SK-N-SH treated with all-trans-retinoic acid at 6 μM for 48 hours (cell line): ENCODE results near the gene FARSB.

Experiments
- ARNTL ChIP-seq: fragments of 450-650 bp; formaldehyde crosslinking; IDR thresholded peaks from 2 replicates; pipeline ENCODE4 v1.5.0; 2020; ENCODE audit warnings: low read depth, mild to moderate bottlenecking, moderate library complexity, borderline replicate concordance
- CSDC2 ChIP-seq: fragments of 250-450 bp; sonication (Bioruptor Pico); IDR thresholded peaks from 2 replicates; pipeline ENCODE4 v1.5.0; 2020; ENCODE audit warnings: mild to moderate bottlenecking, moderate library complexity
- ISL1 ChIP-seq: fragments of 250-450 bp; sonication (Bioruptor Pico); IDR thresholded peaks from 2 replicates; pipeline ENCODE4 v2.1.2; 2022; ENCODE audit warnings: mild to moderate bottlenecking, moderate library complexity
- OSR1 ChIP-seq: fragments of 250-450 bp; sonication (Bioruptor Pico); IDR thresholded peaks from 2 replicates; pipeline ENCODE4 v1.8.0; 2022; ENCODE audit warnings: moderate library complexity, mild to moderate bottlenecking, inconsistent platforms
- TCF4 ChIP-seq: fragments of 250-450 bp; sonication (Bioruptor Pico); IDR thresholded peaks from 2 replicates; pipeline ENCODE4 v1.8.0; 2021; ENCODE audit warnings: mild to moderate bottlenecking, moderate library complexity, borderline replicate concordance
- ZC3H10 ChIP-seq: fragments of 250-450 bp; sonication (Bioruptor Pico); IDR thresholded peaks from 2 replicates; pipeline ENCODE4 v1.5.1; 2021; ENCODE audit warnings: mild to moderate bottlenecking, moderate library complexity
- ZFP3 ChIP-seq: fragments of 250-450 bp; sonication (Bioruptor Pico); IDR thresholded peaks from 2 replicates; pipeline ENCODE4 v1.5.0; 2020; ENCODE audit warnings: mild to moderate bottlenecking, moderate library complexity
- ZFP30 ChIP-seq: fragments of 450-650 bp; formaldehyde crosslinking; IDR thresholded peaks from 2 replicates; pipeline ENCODE4 v1.5.0; 2022; ENCODE audit warnings: mild to moderate bottlenecking, moderate library complexity
- ZNF70 ChIP-seq: fragments of 450-650 bp; formaldehyde crosslinking; IDR thresholded peaks from 2 replicates; pipeline ENCODE4 v1.5.0; 2020; ENCODE audit warnings: mild to moderate bottlenecking, moderate library complexity
- TF ChIP-seq, protein P1 (sequence below): fragments of 250-450 bp; sonication (Bioruptor Pico); IDR thresholded peaks from 2 replicates; pipeline ENCODE4 v1.8.0; 2020; ENCODE audit warnings: mild to moderate bottlenecking, moderate library complexity, borderline replicate concordance

DNA sequence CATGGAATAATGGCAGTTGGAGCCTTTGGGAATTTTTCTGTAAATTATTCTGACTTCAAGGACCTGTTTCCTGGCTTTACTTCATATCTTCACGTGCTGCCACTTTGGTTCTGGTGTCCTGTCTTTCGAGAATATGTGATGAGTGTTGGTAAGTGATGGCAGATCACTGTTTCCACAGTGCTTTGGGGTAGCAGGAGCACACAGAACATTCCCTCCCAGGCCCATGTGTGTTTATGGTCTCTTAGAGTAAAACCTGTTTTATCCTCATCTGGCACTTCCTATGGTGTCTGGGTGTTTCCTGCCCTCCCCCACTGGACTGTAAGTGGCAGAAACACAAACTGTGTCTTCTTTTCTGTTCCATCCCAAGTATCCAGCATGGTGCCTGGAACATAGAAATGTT is 33.4 kb upstream of the FARSB start:
- TF ChIP-seq TCF4 (CRISPR knock-in tag): no peak
- no peak for TF ChIP-seq CSDC2 (CRISPR knock-in tag)
- TF ChIP-seq ARNTL (CRISPR knock-in tag): no peak
- TF ChIP-seq ISL1 (CRISPR knock-in tag): no peak
- TF ChIP-seq ZFP30 (CRISPR knock-in tag): no peak
- TF ChIP-seq, protein P1, sequence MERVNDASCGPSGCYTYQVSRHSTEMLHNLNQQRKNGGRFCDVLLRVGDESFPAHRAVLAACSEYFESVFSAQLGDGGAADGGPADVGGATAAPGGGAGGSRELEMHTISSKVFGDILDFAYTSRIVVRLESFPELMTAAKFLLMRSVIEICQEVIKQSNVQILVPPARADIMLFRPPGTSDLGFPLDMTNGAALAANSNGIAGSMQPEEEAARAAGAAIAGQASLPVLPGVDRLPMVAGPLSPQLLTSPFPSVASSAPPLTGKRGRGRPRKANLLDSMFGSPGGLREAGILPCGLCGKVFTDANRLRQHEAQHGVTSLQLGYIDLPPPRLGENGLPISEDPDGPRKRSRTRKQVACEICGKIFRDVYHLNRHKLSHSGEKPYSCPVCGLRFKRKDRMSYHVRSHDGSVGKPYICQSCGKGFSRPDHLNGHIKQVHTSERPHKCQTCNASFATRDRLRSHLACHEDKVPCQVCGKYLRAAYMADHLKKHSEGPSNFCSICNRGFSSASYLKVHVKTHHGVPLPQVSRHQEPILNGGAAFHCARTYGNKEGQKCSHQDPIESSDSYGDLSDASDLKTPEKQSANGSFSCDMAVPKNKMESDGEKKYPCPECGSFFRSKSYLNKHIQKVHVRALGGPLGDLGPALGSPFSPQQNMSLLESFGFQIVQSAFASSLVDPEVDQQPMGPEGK (CRISPR knock-in tag): no peak
- TF ChIP-seq ZFP3: no peak
- no peak for TF ChIP-seq OSR1 (CRISPR knock-in tag)
- TF ChIP-seq ZC3H10: no peak
- TF ChIP-seq ZNF70 (CRISPR knock-in tag): no peak
